H9 (cell line): ENCODE results near the gene TLR6. TPM values are rescaled to one million over a fixed set of nuclear protein-coding genes. Genes with fewer than 3 reads are reported as not detected.
A peak's percentile ranks its signal among the peaks of the same experiment; 100 is the strongest.

Experiments used
- DNase-seq: peaks from one replicate; pipeline ENCODE4 v3.0.0-alpha.2; 2017
- H2AFZ ChIP-seq: one replicate; pipeline ENCODE4 v1.6.1; 2013; ENCODE audit warnings: mild to moderate bottlenecking, low read length, control low read depth, moderate library complexity
- H2AK5ac ChIP-seq: 2 replicates; pipeline ENCODE4 v1.6.1; 2013; ENCODE audit warnings: low read length, control low read depth, mixed read lengths; ENCODE audit not compliant: insufficient read length
- H2BK120ac ChIP-seq: one replicate; pipeline ENCODE4 v1.6.1; 2013; ENCODE audit warnings: low read depth, mild to moderate bottlenecking, low read length, control low read depth, inconsistent platforms; ENCODE audit not compliant: poor library complexity, severe bottlenecking
- H2BK12ac ChIP-seq: 2 replicates; pipeline ENCODE4 v1.6.1; 2013; ENCODE audit warnings: low read length, control low read depth, mixed read lengths, low read depth; ENCODE audit not compliant: insufficient read length
- H2BK15ac ChIP-seq: 2 replicates; pipeline ENCODE4 v1.6.1; 2013; ENCODE audit warnings: low read depth, low read length, control low read depth
- H2BK20ac ChIP-seq: one replicate; pipeline ENCODE4 v1.6.1; 2013; ENCODE audit warnings: low read depth, mild to moderate bottlenecking, low read length, control low read depth, inconsistent platforms; ENCODE audit not compliant: poor library complexity, severe bottlenecking
- H2BK5ac ChIP-seq: 2 replicates; pipeline ENCODE4 v1.6.1; 2013; ENCODE audit warnings: low read length, control low read depth, mixed read lengths; ENCODE audit not compliant: insufficient read length
- H3K14ac ChIP-seq: 2 replicates; pipeline ENCODE4 v1.6.1; 2013; ENCODE audit warnings: low read length, control low read depth; ENCODE audit not compliant: insufficient read depth
- H3K18ac ChIP-seq: 2 replicates; pipeline ENCODE4 v1.6.1; 2013; ENCODE audit warnings: low read depth, mild to moderate bottlenecking, mixed read lengths, low read length, control low read depth; ENCODE audit not compliant: insufficient read length
- H3K23ac ChIP-seq: 2 replicates; pipeline ENCODE4 v1.6.1; 2013; ENCODE audit warnings: low read length, control low read depth, mixed read lengths, low read depth; ENCODE audit not compliant: insufficient read length
- H3K23me2 ChIP-seq: 2 replicates; pipeline ENCODE4 v1.6.1; 2013; ENCODE audit warnings: low read depth, mild to moderate bottlenecking, mixed read lengths, low read length, control low read depth; ENCODE audit not compliant: insufficient read length, poor library complexity, severe bottlenecking
- H3K27ac ChIP-seq: 2 replicates; pipeline ENCODE4 v1.5.1; 2013; ENCODE audit warnings: low read length, control low read depth, mixed read lengths, low read depth; ENCODE audit not compliant: insufficient read length
- H3K27me3 ChIP-seq: 2 replicates; pipeline ENCODE4 v1.6.1; 2013; ENCODE audit warnings: low read length, control low read depth, inconsistent platforms; ENCODE audit not compliant: insufficient read depth
- H3K4ac ChIP-seq: 2 replicates; pipeline ENCODE4 v1.6.1; 2013; ENCODE audit warnings: low read depth, mild to moderate bottlenecking, control low read depth, inconsistent platforms, low read length, moderate library complexity
- H3K4me1 ChIP-seq: 2 replicates; pipeline ENCODE4 v1.6.1; 2013; ENCODE audit warnings: low read length, control low read depth, inconsistent platforms; ENCODE audit not compliant: insufficient read depth
- H3K4me2 ChIP-seq: 2 replicates; pipeline ENCODE4 v1.6.1; 2013; ENCODE audit warnings: low read length, control low read depth, mixed read lengths; ENCODE audit not compliant: insufficient read length, insufficient read depth
- H3K56ac ChIP-seq: 2 replicates; pipeline ENCODE4 v1.6.1; 2013; ENCODE audit warnings: low read depth, mild to moderate bottlenecking, mixed read lengths, low read length, control low read depth; ENCODE audit not compliant: insufficient read length
- H3K79me1 ChIP-seq: 2 replicates; pipeline ENCODE4 v1.6.1; 2013; ENCODE audit warnings: low read depth, mild to moderate bottlenecking, moderate library complexity, low read length, control low read depth, inconsistent platforms; ENCODE audit not compliant: insufficient read depth, poor library complexity, severe bottlenecking
- H3K79me2 ChIP-seq: 2 replicates; pipeline ENCODE4 v1.6.1; 2013; ENCODE audit warnings: low read length, control low read depth, inconsistent platforms; ENCODE audit not compliant: insufficient read depth
- H3K9ac ChIP-seq: 2 replicates; pipeline ENCODE4 v1.6.1; 2013; ENCODE audit warnings: low read length, control low read depth, mixed read lengths; ENCODE audit not compliant: insufficient read length; ENCODE audit errors: extremely low read depth
- H3K9me3 ChIP-seq: one replicate; pipeline ENCODE4 v1.6.1; 2013; ENCODE audit warnings: low read depth, low read length, inconsistent platforms; ENCODE audit not compliant: control insufficient read depth
- H3T11ph ChIP-seq: one replicate; pipeline ENCODE4 v1.6.1; 2013; ENCODE audit warnings: mild to moderate bottlenecking, low read length, control low read depth, inconsistent platforms
- H4K20me1 ChIP-seq: one replicate; pipeline ENCODE4 v1.6.1; 2013; ENCODE audit not compliant: control insufficient read depth, insufficient read length, insufficient read depth
- H4K5ac ChIP-seq: 2 replicates; pipeline ENCODE4 v1.6.1; 2013; ENCODE audit warnings: low read depth, mild to moderate bottlenecking, mixed read lengths, low read length, control low read depth; ENCODE audit not compliant: insufficient read length
- H4K8ac ChIP-seq: replicated peaks from 2 replicates; pipeline ENCODE4 v1.6.1; 2013; ENCODE audit warnings: low read length, control low read depth, mixed read lengths, low read depth; ENCODE audit not compliant: insufficient read length
- H4K91ac ChIP-seq: 2 replicates; pipeline ENCODE4 v1.6.1; 2013; ENCODE audit warnings: low read depth, mild to moderate bottlenecking, moderate library complexity, mixed read lengths, low read length, control low read depth; ENCODE audit not compliant: insufficient read length
- H3K27ac Mint-ChIP-seq, 3 experiments: 2 replicates in 2 of 3; 3 replicates in 1 of 3; pipeline ENCODE4 v1.8.0; 2020 to 2021; ENCODE audit warnings: mixed read lengths in 3 of 3, mild to moderate bottlenecking in 1 of 3, moderate library complexity in 1 of 3
- H3K27me3 Mint-ChIP-seq: 2 replicates; pipeline ENCODE4 v1.8.0; 2021; ENCODE audit warnings: low read depth, mild to moderate bottlenecking, moderate library complexity, mixed read lengths
- H3K36me3 Mint-ChIP-seq, 3 experiments: 2 replicates in 2 of 3; 3 replicates in 1 of 3; pipeline ENCODE4 v1.8.0; 2020 to 2021; ENCODE audit warnings: low read depth in 3 of 3, mixed read lengths in 3 of 3; ENCODE audit not compliant: insufficient read depth in 1 of 3
- H3K4me1 Mint-ChIP-seq, 2 experiments: 2 replicates each; pipeline ENCODE4 v1.8.0; 2020; ENCODE audit warnings: mixed read lengths in 2 of 2
- H3K4me3 Mint-ChIP-seq, 2 experiments: 2 replicates in 1 of 2; 3 replicates in 1 of 2; pipeline ENCODE4 v1.8.0; 2020 to 2021; ENCODE audit warnings: mild to moderate bottlenecking in 2 of 2, mixed read lengths in 2 of 2, moderate library complexity in 1 of 2
- H3K9me3 Mint-ChIP-seq, 2 experiments: 2 replicates in 1 of 2; 3 replicates in 1 of 2; pipeline ENCODE4 v1.8.0; 2020; ENCODE audit warnings: mild to moderate bottlenecking in 2 of 2, mixed read lengths in 2 of 2, moderate library complexity in 1 of 2
- CTCF ChIP-seq: fragments of 200-600 bp; sonication (generic); conservative IDR thresholded peaks from 3 replicates; pipeline ENCODE4 v1.8.0; 2021; ENCODE audit warnings: antibody characterized with exemption, mild to moderate bottlenecking
- WGBS: extraction: QIAGEN DNeasy Blood & Tissue Kit; methylation state at CpG from one replicate; pipeline ENCODE4 v1.1.7; 2013; ENCODE audit warnings: missing lambda C conversion rate, low lambda C conversion rate, mixed read lengths; ENCODE audit not compliant: insufficient read length; ENCODE audit errors: extremely low coverage; 5-methylcytosine and 5-hydroxymethylcytosine counted together
- total RNA-seq: library from RNA; stranded (reverse); gene quantifications from 2 replicates; pipeline ENCODE4 v1.2.1, GENCODE V29; 2021

Gene TLR6
- total RNA-seq, 1 experiment from 2014 or later, result 0.11 TPM

- H3K4me1 Mint-ChIP-seq, result peaks cover 19 to 24% of the 10 kb centered on the region in 2 experiments
- WGBS, result no CpG with 5 or more reads among the region's 5 CpGs
- H3K36me3 Mint-ChIP-seq, result no peaks in the 10 kb centered on the region
Measured at GRCh38 chr4:38860788-38861424, 4.3 kb upstream of the TLR6 start.

More at GRCh38 chr4:38860788-38861424, 4.3 kb upstream of the TLR6 start:
- Histone ChIP-seq H3K23me2 (no peaks in the 10 kb centered on the region), H3K27ac (no peak overlapping the region), H3K23ac (no peak overlapping the region), H4K20me1 (no peaks in the 10 kb centered on the region), H3K79me2 (no peaks in the 10 kb centered on the region), H2AK5ac (no peak overlapping the region), H2BK120ac (no peak overlapping the region), H2BK12ac (no peak overlapping the region), H3K56ac (no peak overlapping the region), H3K79me1 (no peaks in the 10 kb centered on the region), H4K91ac (no peak overlapping the region), H2AFZ (no peak overlapping the region), H4K8ac (no peak overlapping the region), H3K14ac (no peak overlapping the region), H2BK5ac (no peak overlapping the region), H2BK15ac (no peak overlapping the region), H3K4me2 (no peak overlapping the region), H4K5ac (no peak overlapping the region), H3T11ph (no peak overlapping the region), H3K27me3 (no peaks in the 10 kb centered on the region), H3K4ac (no peak overlapping the region), H3K18ac (no peak overlapping the region), H3K9me3 (no peaks in the 10 kb centered on the region), H3K9ac (no peak overlapping the region), H3K4me1 (no peaks in the 10 kb centered on the region; the same call in 1 of the 2 replicates), H2BK20ac (no peak overlapping the region)
- TF ChIP-seq CTCF, result peak; percentile 93
- H3K27me3 Mint-ChIP-seq, result peaks cover 2% of the 10 kb centered on the region; the same call in 1 of the 2 replicates
- no peak overlapping the region for H3K27ac Mint-ChIP-seq
- no peaks in the 10 kb centered on the region for H3K9me3 Mint-ChIP-seq
- no peak overlapping the region for H3K4me3 Mint-ChIP-seq
- peak; percentile 77 for DNase-seq
